WTC11 (cell line): ENCODE data around the gene POLE4. TPM values are rescaled to one million over a fixed set of nuclear protein-coding genes. Genes with fewer than 3 reads are reported as not detected.
A peak's percentile ranks its signal among the peaks of the same experiment; 100 is the strongest.

Source experiments
- ATF3 ChIP-seq: sonication (generic); formaldehyde crosslinking; conservative IDR thresholded peaks from 2 replicates; pipeline ENCODE4 v1.8.1; 2022; ENCODE audit warnings: mild to moderate bottlenecking, missing genetic modification reagents
- CBFB ChIP-seq: sonication (generic); formaldehyde crosslinking; IDR thresholded peaks from 2 replicates; pipeline ENCODE4 v1.8.1; 2022; ENCODE audit warnings: mild to moderate bottlenecking, low read depth, missing genetic modification reagents
- CREB1 ChIP-seq: sonication (generic); formaldehyde crosslinking; IDR thresholded peaks from 2 replicates; pipeline ENCODE4 v1.8.0; 2023; ENCODE audit warnings: mild to moderate bottlenecking, missing genetic modification reagents
- E2F5 ChIP-seq: sonication (generic); formaldehyde crosslinking; IDR thresholded peaks from 2 replicates; pipeline ENCODE4 v1.8.1; 2022; ENCODE audit warnings: mild to moderate bottlenecking, moderate library complexity, missing genetic modification reagents
- ELF4 ChIP-seq: sonication (generic); formaldehyde crosslinking; IDR thresholded peaks from 2 replicates; pipeline ENCODE4 v1.8.1; 2022; ENCODE audit warnings: low read depth, mild to moderate bottlenecking, moderate library complexity, missing genetic modification reagents
- ERG ChIP-seq: fragments of 250-450 bp; sonication (Bioruptor Pico); IDR thresholded peaks from 2 replicates; pipeline ENCODE4 v1.8.0; 2021; ENCODE audit warnings: mild to moderate bottlenecking
- ESRRA ChIP-seq: sonication (generic); formaldehyde crosslinking; IDR thresholded peaks from 2 replicates; pipeline ENCODE4 v1.8.1; 2022; ENCODE audit warnings: mild to moderate bottlenecking, missing genetic modification reagents, borderline replicate concordance
- GABPB1 ChIP-seq: sonication (generic); formaldehyde crosslinking; IDR thresholded peaks from 2 replicates; pipeline ENCODE4 v1.8.1; 2023; ENCODE audit warnings: mild to moderate bottlenecking, missing genetic modification reagents
- GTF2I ChIP-seq: fragments of 250-450 bp; sonication (Bioruptor Pico); conservative IDR thresholded peaks from 2 replicates; pipeline ENCODE4 v1.4.0; 2021; ENCODE audit warnings: mild to moderate bottlenecking
- IRF2 ChIP-seq: sonication (generic); formaldehyde crosslinking; IDR thresholded peaks from 2 replicates; pipeline ENCODE4 v1.8.0; 2022; ENCODE audit warnings: low read depth, missing genetic modification reagents, borderline replicate concordance
- JAZF1 ChIP-seq: fragments of 250-450 bp; sonication (Bioruptor Pico); IDR thresholded peaks from 2 replicates; pipeline ENCODE4 v1.9.0; 2021; ENCODE audit warnings: moderate library complexity, mild to moderate bottlenecking, inconsistent platforms
- KAT7 ChIP-seq: sonication (generic); formaldehyde crosslinking; IDR thresholded peaks from 2 replicates; pipeline ENCODE4 v1.8.1; 2023; ENCODE audit warnings: missing genetic modification reagents, mild to moderate bottlenecking, borderline replicate concordance
- NFATC4 ChIP-seq: fragments of 250-450 bp; sonication (Bioruptor Pico); IDR thresholded peaks from 2 replicates; pipeline ENCODE4 v1.9.0; 2021; ENCODE audit warnings: mild to moderate bottlenecking
- NFE2L1 ChIP-seq: sonication (generic); formaldehyde crosslinking; IDR thresholded peaks from 2 replicates; pipeline ENCODE4 v1.8.1; 2023; ENCODE audit warnings: missing genetic modification reagents
- OVOL2 ChIP-seq: fragments of 250-450 bp; sonication (Bioruptor Pico); IDR thresholded peaks from 2 replicates; pipeline ENCODE4 v1.9.0; 2021; ENCODE audit warnings: mild to moderate bottlenecking, borderline replicate concordance
- PREB ChIP-seq: sonication (generic); formaldehyde crosslinking; IDR thresholded peaks from 2 replicates; pipeline ENCODE4 v1.8.1; 2022; ENCODE audit warnings: mild to moderate bottlenecking, missing genetic modification reagents, moderate library complexity, borderline replicate concordance
- RELA ChIP-seq: sonication (generic); formaldehyde crosslinking; IDR thresholded peaks from 2 replicates; pipeline ENCODE4 v1.8.1; 2022; ENCODE audit warnings: missing genetic modification reagents, mild to moderate bottlenecking, borderline replicate concordance
- SMAD3 ChIP-seq: sonication (generic); formaldehyde crosslinking; IDR thresholded peaks from 2 replicates; pipeline ENCODE4 v1.8.0; 2022; ENCODE audit warnings: missing genetic modification reagents, mild to moderate bottlenecking, borderline replicate concordance
- SP1 ChIP-seq: sonication (generic); formaldehyde crosslinking; conservative IDR thresholded peaks from 2 replicates; pipeline ENCODE4 v1.8.1; 2022; ENCODE audit warnings: missing genetic modification reagents
- TCF7 ChIP-seq: sonication (generic); formaldehyde crosslinking; IDR thresholded peaks from 2 replicates; pipeline ENCODE4 v1.8.0; 2022; ENCODE audit warnings: mild to moderate bottlenecking, low read depth, missing genetic modification reagents, moderate library complexity
- ZMAT4 ChIP-seq: fragments of 250-450 bp; sonication (Bioruptor Pico); IDR thresholded peaks from 2 replicates; pipeline ENCODE4 v1.9.0; 2021; ENCODE audit warnings: mild to moderate bottlenecking
- ZNF219 ChIP-seq: sonication (generic); formaldehyde crosslinking; IDR thresholded peaks from 2 replicates; pipeline ENCODE4 v1.8.0; 2023; ENCODE audit warnings: missing genetic modification reagents, mild to moderate bottlenecking, borderline replicate concordance
- ZNF232 ChIP-seq: sonication (generic); formaldehyde crosslinking; IDR thresholded peaks from 2 replicates; pipeline ENCODE4 v1.8.0; 2022; ENCODE audit warnings: mild to moderate bottlenecking, missing genetic modification reagents
- ZNF317 ChIP-seq: sonication (generic); formaldehyde crosslinking; IDR thresholded peaks from 2 replicates; pipeline ENCODE4 v1.8.1; 2023; ENCODE audit warnings: low read depth, mild to moderate bottlenecking, moderate library complexity, missing genetic modification reagents, borderline replicate concordance
- ZNF423 ChIP-seq: fragments of 250-450 bp; sonication (Bioruptor Pico); IDR thresholded peaks from 2 replicates; pipeline ENCODE4 v2.1.2; 2022; ENCODE audit warnings: mild to moderate bottlenecking, moderate library complexity
- ZNF512 ChIP-seq: sonication (generic); formaldehyde crosslinking; IDR thresholded peaks from 2 replicates; pipeline ENCODE4 v1.8.1; 2022; ENCODE audit warnings: missing genetic modification reagents, borderline replicate concordance
- ZSCAN18 ChIP-seq: fragments of 250-450 bp; sonication (Bioruptor Pico); IDR thresholded peaks from 2 replicates; pipeline ENCODE4 v2.1.2; 2022; ENCODE audit warnings: mild to moderate bottlenecking, moderate library complexity
- total RNA-seq: library from RNA; stranded (reverse); gene quantifications from 3 replicates; pipeline ENCODE4 v1.2.3, GENCODE V29; 2021
- TF ChIP-seq, protein P1 (sequence below): sonication (generic); formaldehyde crosslinking; IDR thresholded peaks from 2 replicates; pipeline ENCODE4 v1.8.0; 2022; ENCODE audit warnings: mild to moderate bottlenecking, missing genetic modification reagents

Gene POLE4
- total RNA-seq, 1 experiment from 2014 or later, result 31.5 TPM

DNA sequence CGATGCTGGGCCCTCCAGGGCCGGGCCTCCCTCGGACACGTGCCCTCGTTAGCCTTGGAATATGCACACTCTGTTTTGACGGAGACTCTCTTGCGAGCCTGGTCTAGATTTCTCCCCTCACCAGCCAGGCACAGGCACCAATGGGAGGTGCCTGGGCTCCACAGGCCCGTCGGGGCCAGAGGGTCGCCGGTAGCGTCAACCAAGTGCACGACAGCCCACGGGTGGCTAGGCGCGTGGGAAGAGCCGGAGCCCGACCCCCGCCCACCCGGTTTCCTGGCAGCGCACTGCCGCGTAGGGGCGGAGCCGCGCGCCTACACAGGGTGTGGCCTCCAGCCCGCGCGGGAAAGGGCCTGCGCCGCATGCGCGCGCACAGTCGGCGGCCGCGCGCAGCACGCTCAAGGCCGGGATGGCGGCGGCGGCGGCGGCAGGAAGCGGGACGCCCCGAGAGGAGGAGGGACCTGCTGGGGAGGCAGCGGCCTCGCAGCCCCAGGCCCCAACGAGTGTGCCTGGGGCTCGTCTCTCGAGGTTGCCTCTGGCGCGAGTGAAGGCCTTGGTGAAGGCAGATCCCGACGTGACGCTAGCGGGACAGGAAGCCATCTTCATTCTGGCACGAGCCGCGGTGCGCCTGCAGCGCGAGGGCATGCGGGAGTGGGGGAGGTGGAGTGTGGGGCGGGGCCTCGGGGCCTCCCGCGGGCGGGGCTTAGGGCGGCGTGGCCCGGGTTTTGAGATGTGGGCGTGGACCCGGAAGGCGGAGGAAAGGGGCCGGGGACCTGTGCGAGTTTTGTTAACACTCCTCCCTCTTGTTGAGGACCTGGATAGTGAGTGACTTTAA lies at the start of gene POLE4 (continued):
- TF ChIP-seq, protein P1, sequence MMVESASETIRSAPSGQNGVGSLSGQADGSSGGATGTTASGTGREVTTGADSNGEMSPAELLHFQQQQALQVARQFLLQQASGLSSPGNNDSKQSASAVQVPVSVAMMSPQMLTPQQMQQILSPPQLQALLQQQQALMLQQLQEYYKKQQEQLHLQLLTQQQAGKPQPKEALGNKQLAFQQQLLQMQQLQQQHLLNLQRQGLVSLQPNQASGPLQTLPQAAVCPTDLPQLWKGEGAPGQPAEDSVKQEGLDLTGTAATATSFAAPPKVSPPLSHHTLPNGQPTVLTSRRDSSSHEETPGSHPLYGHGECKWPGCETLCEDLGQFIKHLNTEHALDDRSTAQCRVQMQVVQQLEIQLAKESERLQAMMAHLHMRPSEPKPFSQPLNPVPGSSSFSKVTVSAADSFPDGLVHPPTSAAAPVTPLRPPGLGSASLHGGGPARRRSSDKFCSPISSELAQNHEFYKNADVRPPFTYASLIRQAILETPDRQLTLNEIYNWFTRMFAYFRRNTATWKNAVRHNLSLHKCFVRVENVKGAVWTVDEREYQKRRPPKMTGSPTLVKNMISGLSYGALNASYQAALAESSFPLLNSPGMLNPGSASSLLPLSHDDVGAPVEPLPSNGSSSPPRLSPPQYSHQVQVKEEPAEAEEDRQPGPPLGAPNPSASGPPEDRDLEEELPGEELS (CRISPR knock-in tag), result peak; percentile 98
- TF ChIP-seq ERG (CRISPR knock-in tag), result no peak
- peak; percentile 100 for TF ChIP-seq E2F5 (CRISPR knock-in tag)
- no peak for TF ChIP-seq ZNF512 (CRISPR knock-in tag)
- peak; percentile 90 for TF ChIP-seq TCF7 (CRISPR knock-in tag)
- 0 out of 2 replicates have a peak, but pooled peaks have one; percentile 81 for TF ChIP-seq CBFB (CRISPR knock-in tag)
- no peak for TF ChIP-seq OVOL2
- peak; percentile 97 for TF ChIP-seq ZNF232
- TF ChIP-seq PREB (CRISPR knock-in tag), result no peak; the same call in 1 of the 2 replicates
- no peak for TF ChIP-seq IRF2 (CRISPR knock-in tag)
- TF ChIP-seq ESRRA (CRISPR knock-in tag), result peak; percentile 95; the same call in 1 of the 2 replicates
- TF ChIP-seq ELF4 (CRISPR knock-in tag), result peak; percentile 91
- no peak; the same call in 1 of the 2 replicates for TF ChIP-seq GABPB1 (CRISPR knock-in tag)
- 0 out of 2 replicates have a peak, but pooled peaks have one; percentile 43 for TF ChIP-seq ZSCAN18 (CRISPR knock-in tag)
- TF ChIP-seq ZNF317, result peak; percentile 44; the same call in 1 of the 2 replicates
- peak; percentile 94 for TF ChIP-seq SMAD3
- TF ChIP-seq ZMAT4 (CRISPR knock-in tag), result no peak
- TF ChIP-seq KAT7 (CRISPR knock-in tag), result peak; percentile 92; the same call in 1 of the 2 replicates
- TF ChIP-seq NFE2L1 (CRISPR knock-in tag), result peak; percentile 38
- TF ChIP-seq GTF2I (CRISPR knock-in tag), result no peak
- TF ChIP-seq ATF3 (CRISPR knock-in tag), result no peak
- TF ChIP-seq ZNF423, result no peak
- no peak for TF ChIP-seq JAZF1 (CRISPR knock-in tag)
- no peak; the same call in 1 of the 2 replicates for TF ChIP-seq ZNF219 (CRISPR knock-in tag)
- TF ChIP-seq RELA (CRISPR knock-in tag), result peak; percentile 98
- TF ChIP-seq NFATC4 (CRISPR knock-in tag), result no peak
- TF ChIP-seq CREB1 (CRISPR knock-in tag), result peak; percentile 80; the same call in 1 of the 2 replicates
- TF ChIP-seq SP1 (CRISPR knock-in tag), result peak; percentile 88
